Bronchus fibroblast of lung (primary cell): Measurements from ENCODE around the gene B3GALT4. TPM values are rescaled to one million over a fixed set of nuclear protein-coding genes. Genes with fewer than 3 reads are reported as not detected.

ENCODE experiments used
- total RNA-seq: library from RNA; depleted of rRNA; stranded (reverse); fragments of >200 nt; gene quantifications from 2 replicates; pipeline ENCODE4 v1.2.3, GENCODE V29; 2015

Gene B3GALT4, protein sequence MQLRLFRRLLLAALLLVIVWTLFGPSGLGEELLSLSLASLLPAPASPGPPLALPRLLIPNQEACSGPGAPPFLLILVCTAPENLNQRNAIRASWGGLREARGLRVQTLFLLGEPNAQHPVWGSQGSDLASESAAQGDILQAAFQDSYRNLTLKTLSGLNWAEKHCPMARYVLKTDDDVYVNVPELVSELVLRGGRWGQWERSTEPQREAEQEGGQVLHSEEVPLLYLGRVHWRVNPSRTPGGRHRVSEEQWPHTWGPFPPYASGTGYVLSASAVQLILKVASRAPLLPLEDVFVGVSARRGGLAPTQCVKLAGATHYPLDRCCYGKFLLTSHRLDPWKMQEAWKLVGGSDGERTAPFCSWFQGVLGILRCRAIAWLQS
- total RNA-seq = 4.4 and 4.9 TPM in 2 replicates

GRCh38 chr6:33276864-33277662, at the start of gene B3GALT4:
B3GALT4 (plus strand) TSS chr6:33277123; CDS start chr6:33277420, 297 bp downstream.

DNA sequence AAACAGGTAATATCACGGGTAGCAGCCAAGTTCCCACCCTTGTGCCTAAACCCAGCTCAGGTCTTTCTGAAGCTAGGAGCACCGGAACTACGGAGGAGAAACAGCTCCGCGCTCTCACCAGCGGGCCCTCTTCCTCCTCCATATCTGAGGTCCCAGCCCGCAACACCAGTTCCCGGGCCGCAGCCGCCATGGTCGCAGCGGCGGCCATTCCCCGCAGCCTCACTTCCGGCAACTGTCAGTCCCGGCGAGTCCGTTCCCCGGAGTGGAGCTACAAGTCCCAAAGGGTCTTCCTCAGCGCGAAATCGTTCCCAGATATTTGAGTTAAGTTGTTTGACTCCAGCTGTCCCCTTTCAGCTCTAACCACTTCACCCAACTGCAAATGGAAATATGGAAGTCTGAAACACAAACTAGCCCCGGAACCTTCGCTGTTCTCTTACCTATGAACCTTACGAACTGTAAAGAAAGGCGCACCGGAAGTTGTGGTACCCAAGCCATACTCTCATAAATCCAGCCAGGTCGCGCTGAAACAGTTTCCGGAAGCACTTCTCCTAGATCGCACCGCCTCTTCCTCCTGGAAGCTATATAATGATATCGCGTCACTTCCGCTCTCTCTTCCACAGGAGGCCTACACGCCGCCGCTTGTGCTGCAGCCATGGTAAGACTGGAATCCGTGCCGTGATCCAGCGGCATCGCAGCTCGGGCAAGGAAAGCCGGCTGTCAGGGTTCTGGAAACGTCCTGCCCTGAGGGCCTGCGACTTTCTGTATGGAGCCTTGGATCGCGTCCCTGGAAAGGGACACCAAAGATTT, 5.3 kb upstream of the B3GALT4 start, which contains the start of the genes RPS18 and VPS52:
Gene RPS18, plus strand, starts transcription at position 608 of the 807 bp plus-strand sequence. Its CDS starts 45 bp downstream, at position 653.
Gene VPS52, minus strand, starts transcription at position 409 of the 807 bp plus-strand sequence. Its CDS starts 201 bp downstream, at position 208.

DNA sequence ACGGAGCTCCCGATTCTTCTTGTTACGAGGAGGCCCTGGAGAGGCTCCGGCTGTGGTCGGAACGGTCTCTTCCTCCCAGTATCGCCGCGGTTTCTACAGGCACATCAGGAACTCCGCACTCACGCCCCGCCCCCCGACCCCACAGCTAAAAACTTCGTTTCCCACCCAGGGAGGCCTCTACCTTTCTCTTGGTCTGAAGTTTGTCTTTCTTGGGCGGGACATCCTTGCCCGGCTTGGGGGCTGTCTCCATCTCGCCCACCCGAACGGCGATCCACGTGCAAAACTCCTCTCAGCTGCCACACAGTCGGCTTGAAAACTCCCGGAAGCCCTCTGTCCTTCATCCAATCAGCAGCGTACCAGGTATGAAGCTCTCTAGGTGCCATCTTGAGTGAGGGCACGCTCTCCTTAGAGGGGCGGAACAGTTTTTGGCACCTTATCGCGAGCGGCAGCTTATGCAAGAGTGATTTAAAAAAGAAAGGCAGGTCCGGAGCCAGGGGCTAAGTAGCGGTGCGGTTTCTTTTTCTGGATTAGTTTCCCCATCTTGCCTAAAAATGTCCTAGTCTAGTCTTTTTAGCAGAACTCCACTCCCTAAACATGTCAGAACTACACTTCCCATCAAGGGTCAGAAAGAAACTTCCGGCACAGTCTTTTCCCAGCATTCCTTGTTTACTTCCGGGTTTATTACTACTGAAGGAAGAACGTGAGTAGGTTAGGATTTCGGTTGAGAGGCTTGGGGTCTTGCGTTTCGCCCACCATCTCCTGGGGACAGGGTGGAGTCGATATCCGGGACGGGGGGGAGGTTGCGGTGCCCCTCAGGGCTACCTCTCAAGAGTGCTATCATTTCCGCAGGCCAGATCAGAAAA, 12.2 kb downstream of the B3GALT4 start, which contains the start of the genes PFDN6 and WDR46:
Gene PFDN6, plus strand, starts transcription at position 681 of the 863 bp plus-strand sequence. CDS start 256 bp downstream, outside the sequence.
Gene WDR46, minus strand, starts transcription at position 319 of the 863 bp plus-strand sequence. Its CDS starts 69 bp downstream, at position 250.

DNA sequence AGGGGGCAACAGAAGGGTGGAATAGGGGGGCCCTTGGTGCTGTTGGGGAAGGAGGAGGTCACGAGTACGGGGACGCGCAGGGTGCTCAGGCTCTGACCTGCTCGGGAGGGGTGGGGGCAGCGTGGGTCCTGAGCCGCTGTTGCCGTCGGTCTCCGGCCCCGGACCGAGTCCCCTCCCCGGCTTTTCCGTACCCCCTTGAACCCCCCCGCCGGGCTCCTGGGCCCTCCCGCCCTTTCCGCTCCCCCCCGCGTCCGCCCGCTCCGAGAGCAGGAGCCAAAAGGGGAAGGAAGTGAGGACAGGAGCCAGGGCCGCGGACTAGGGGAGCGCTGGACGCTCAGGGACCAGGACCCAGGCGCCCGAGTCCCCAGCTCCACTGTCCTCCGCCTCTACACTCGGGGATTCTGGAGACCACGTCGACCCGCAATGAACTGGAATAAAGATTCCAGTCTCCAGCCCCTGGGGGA, 21.9 kb downstream of the B3GALT4 start, which contains the start of gene RGL2:
Gene RGL2, minus strand, starts transcription at position 170 of the 464 bp plus-strand sequence. CDS start 332 bp downstream, outside the sequence.

GRCh38 chr6:33313709-33314514, 37.0 kb downstream of the B3GALT4 start, which contains the start of gene TAPBP:
TAPBP (minus strand) TSS chr6:33314078; CDS start chr6:33314041, 37 bp downstream.

DNA sequence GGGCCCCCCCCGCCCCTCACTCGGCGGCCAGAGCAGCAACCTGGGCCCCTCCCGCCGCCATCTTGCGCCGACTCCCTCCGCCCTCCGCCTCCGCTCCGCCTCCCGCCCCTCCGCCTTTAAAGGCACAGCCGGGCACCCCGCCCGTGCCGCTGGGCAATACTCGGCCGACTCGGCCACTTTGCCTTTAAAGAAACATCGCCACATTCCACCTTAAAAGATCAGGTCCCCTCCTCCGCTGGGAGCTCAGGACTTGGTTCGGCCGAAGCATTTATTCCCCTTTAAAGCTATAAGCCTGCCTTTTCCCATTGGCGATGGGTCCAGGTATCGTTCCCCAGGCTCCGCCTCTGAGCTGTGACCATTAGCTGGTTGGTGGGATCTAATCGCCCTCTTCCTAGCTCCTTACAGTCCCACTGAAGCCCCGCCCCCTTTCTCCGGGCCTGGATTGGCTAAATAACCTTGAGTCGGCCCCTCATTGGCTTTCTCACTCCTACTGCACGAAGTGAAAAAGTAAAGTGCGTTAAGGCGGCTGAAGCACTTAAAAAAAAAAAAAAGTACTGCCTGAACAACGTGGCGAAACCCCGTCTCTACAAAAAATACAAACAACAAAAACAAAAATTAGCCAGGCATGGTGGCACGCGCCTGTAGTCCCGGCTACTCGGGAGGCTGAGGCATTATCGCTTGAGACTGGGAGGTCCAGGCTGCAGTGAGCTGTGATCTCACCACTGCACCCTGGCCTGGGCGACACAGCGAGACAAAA, 40.9 kb downstream of the B3GALT4 start, which contains the start of gene ZBTB22:
Gene ZBTB22, minus strand, starts transcription at position 76 of the 757 bp plus-strand sequence. CDS start 828 bp downstream, outside the sequence.

Other genes starting within 250 kb of the B3GALT4 start
- 0.50 TPM in 1 of 2 replicates, not detected in the other for gene HLA-DPA1, start 203.5 kb upstream of the B3GALT4 start, total RNA-seq
- 4.0 TPM in 1 of 2 replicates, not detected in the other for gene HLA-DPB1, start 201.1 kb upstream of the B3GALT4 start, total RNA-seq
- gene COL11A2, start 84.7 kb upstream of the B3GALT4 start, total RNA-seq = 0.15 and 1.2 TPM in 2 replicates
- 22.2 and 23.2 TPM in 2 replicates for gene RXRB, start 76.5 kb upstream of the B3GALT4 start, total RNA-seq
- gene SLC39A7, start 76.3 kb upstream of the B3GALT4 start, total RNA-seq = 126 and 133 TPM in 2 replicates
- 10.7 and 11.1 TPM in 2 replicates for gene HSD17B8, start 72.5 kb upstream of the B3GALT4 start, total RNA-seq
- 12.9 and 13.2 TPM in 2 replicates for gene RING1, start 68.6 kb upstream of the B3GALT4 start, total RNA-seq
- gene VPS52, start 5.2 kb upstream of the B3GALT4 start, total RNA-seq = 29.3 and 29.9 TPM in 2 replicates
- 4,367 and 4,951 TPM in 2 replicates for gene RPS18, start 5.0 kb upstream of the B3GALT4 start, total RNA-seq
- gene WDR46, start 12.1 kb downstream of the B3GALT4 start, total RNA-seq = 74.8 and 75.7 TPM in 2 replicates
- 87.8 and 95.1 TPM in 2 replicates for gene PFDN6, start 12.5 kb downstream of the B3GALT4 start, total RNA-seq
- 25.7 and 26.8 TPM in 2 replicates for gene RGL2, start 21.8 kb downstream of the B3GALT4 start, total RNA-seq
- gene TAPBP, start 37.0 kb downstream of the B3GALT4 start, total RNA-seq = 61.8 and 65.1 TPM in 2 replicates
- gene ZBTB22, start 40.6 kb downstream of the B3GALT4 start, total RNA-seq = 14.4 and 15.6 TPM in 2 replicates
- 47.9 and 56.7 TPM in 2 replicates for gene DAXX, start 45.8 kb downstream of the B3GALT4 start, total RNA-seq
- gene KIFC1, start 114.7 kb downstream of the B3GALT4 start, total RNA-seq = 75.8 and 81.9 TPM in 2 replicates
- gene PHF1, start 133.9 kb downstream of the B3GALT4 start, total RNA-seq = 24.1 and 29.6 TPM in 2 replicates
- 317 and 380 TPM in 2 replicates for gene CUTA, start 141.0 kb downstream of the B3GALT4 start, total RNA-seq
- 3.4 and 4.8 TPM in 2 replicates for gene SYNGAP1, start 142.9 kb downstream of the B3GALT4 start, total RNA-seq
- 3.7 TPM in 2 replicates for gene ZBTB9, start 177.5 kb downstream of the B3GALT4 start, total RNA-seq